SK-N-SH (cell line): ENCODE measurements around the gene SURF1. TPM values are rescaled to one million over a fixed set of nuclear protein-coding genes. Genes with fewer than 3 reads are reported as not detected.
A peak's percentile ranks its signal among the peaks of the same experiment; 100 is the strongest.

ENCODE experiments used
- CTCF ChIA-PET: fragments of 300-600, 350-600 bp; formaldehyde crosslinking; extraction: SDS; loops from one replicate; lab custom pipeline; 2021; lab: Yijun Ruan, JAX
- POLR2A ChIA-PET: fragments of 350-600 bp; sonication (Branson Sonifier 250); formaldehyde crosslinking; extraction: SDS; loops from one replicate; lab custom pipeline; 2020; ENCODE audit warnings: antibody characterized with exemption, inconsistent platforms; lab: Yijun Ruan, JAX
- DNase-seq: peaks from one replicate; pipeline ENCODE4 v3.0.0; 2012
- H2AFZ ChIP-seq: fragments of 200-600 bp; sonication (generic); 2 replicates; pipeline ENCODE4 v1.8.1; 2016; ENCODE audit warnings: antibody characterized with exemption, mild to moderate bottlenecking, low read depth
- H3F3A ChIP-seq: fragments of 200-600 bp; sonication (generic); replicated peaks from 2 replicates; pipeline ENCODE3; 2016; ENCODE audit warnings: antibody characterized with exemption, mild to moderate bottlenecking; ENCODE audit not compliant: insufficient read depth
- H3K27ac ChIP-seq, 2 experiments: fragments of 200-500 bp in 1 of 2; fragments of 200-600 bp in 1 of 2; sonication (Bioruptor generic) in 1 of 2; sonication (generic), shearing (Covaris generic) in 1 of 2; 2 replicates each; pipeline versions ENCODE4 v1.5.1 to v1.6.1; 2014 to 2016; ENCODE audit warnings: low read depth in 2 of 2, inconsistent platforms in 1 of 2, low read length in 1 of 2, mild to moderate bottlenecking in 1 of 2, mixed read lengths in 1 of 2
- H3K27me3 ChIP-seq: fragments of 200-600 bp; sonication (generic), shearing (Covaris generic); 2 replicates; pipeline ENCODE4 v1.6.1; 2016; ENCODE audit warnings: mixed run types; ENCODE audit not compliant: insufficient read depth
- H3K36me3 ChIP-seq, 2 experiments: fragments of 200-500 bp in 1 of 2; fragments of 200-600 bp in 1 of 2; sonication (Bioruptor generic) in 1 of 2; sonication (generic) in 1 of 2; replicated peaks in 1 of 2; 2 replicates each; pipeline versions ENCODE3 to v1.5.1; 2014 to 2016; ENCODE audit warnings: low read length in 1 of 2, mild to moderate bottlenecking in 1 of 2; ENCODE audit not compliant: insufficient read depth in 2 of 2, control insufficient read depth in 1 of 2
- H3K4me1 ChIP-seq, 2 experiments: fragments of 200-500 bp in 1 of 2; fragments of 200-600 bp in 1 of 2; sonication (Bioruptor generic) in 1 of 2; sonication (generic), shearing (Covaris generic) in 1 of 2; 2 replicates each; pipeline versions ENCODE4 v1.5.1 to v1.6.1; 2014 to 2016; ENCODE audit warnings: low read depth in 1 of 2, low read length in 1 of 2, mixed run types in 1 of 2; ENCODE audit not compliant: insufficient read depth in 2 of 2, control insufficient read depth in 1 of 2
- H3K4me2 ChIP-seq: fragments of 200-600 bp; sonication (generic), shearing (Covaris generic); 2 replicates; pipeline ENCODE4 v1.6.1; 2017; ENCODE audit warnings: mixed run types
- H3K4me3 ChIP-seq, 2 experiments: fragments of 200-500 bp in 1 of 2; fragments of 200-600 bp in 1 of 2; sonication (Bioruptor generic) in 1 of 2; sonication (generic), shearing (Covaris generic) in 1 of 2; 2 replicates each; pipeline versions ENCODE4 v1.5.1 to v1.8.1; 2014 to 2016; ENCODE audit warnings: low read depth in 2 of 2, inconsistent platforms in 1 of 2, low read length in 1 of 2, mild to moderate bottlenecking in 1 of 2, mixed read lengths in 1 of 2, moderate library complexity in 1 of 2
- H3K79me2 ChIP-seq: fragments of 200-600 bp; sonication (generic); 2 replicates; pipeline ENCODE4 v1.8.1; 2017; ENCODE audit warnings: mild to moderate bottlenecking; ENCODE audit not compliant: insufficient read depth
- H3K9ac ChIP-seq: fragments of 200-600 bp; sonication (generic); 2 replicates; pipeline ENCODE4 v1.6.1; 2017; ENCODE audit warnings: mixed run types
- H3K9me2 ChIP-seq: fragments of 200-600 bp; sonication (generic); 2 replicates; pipeline ENCODE4 v1.6.1; 2017; ENCODE audit warnings: mixed run types
- H3K9me3 ChIP-seq: fragments of 200-600 bp; sonication (generic); 2 replicates; pipeline ENCODE4 v1.6.1; 2017; ENCODE audit warnings: mixed run types, mild to moderate bottlenecking, moderate library complexity
- H4K20me1 ChIP-seq: fragments of 200-600 bp; sonication (generic); 2 replicates; pipeline ENCODE4 v1.6.1; 2017; ENCODE audit warnings: mild to moderate bottlenecking, mixed run types; ENCODE audit not compliant: insufficient read depth
- EP300 ChIP-seq, 2 experiments: IDR thresholded peaks; 2 replicates each; pipeline versions ENCODE4 v1.4.0 to v1.6.1; 2012; ENCODE audit warnings: borderline replicate concordance in 1 of 2, low read depth in 1 of 2, low read length in 1 of 2
- EZH2phosphoT487 ChIP-seq: fragments of 200-600 bp; sonication (generic); IDR thresholded peaks from 2 replicates; pipeline ENCODE4 v1.6.1; 2017; ENCODE audit warnings: low read depth, mixed run types, mild to moderate bottlenecking, antibody characterized with exemption, moderate library complexity, borderline replicate concordance
- FOSL2 ChIP-seq: IDR thresholded peaks from 2 replicates; pipeline ENCODE4 v1.4.0; 2012; ENCODE audit warnings: low read depth, mild to moderate bottlenecking, moderate library complexity, borderline replicate concordance
- FOXM1 ChIP-seq: IDR thresholded peaks from 2 replicates; pipeline ENCODE4 v1.4.0; 2012; ENCODE audit warnings: low read depth, mild to moderate bottlenecking
- GATA2 ChIP-seq: sonication (generic); formaldehyde crosslinking; IDR thresholded peaks from 2 replicates; pipeline ENCODE4 v1.5.0; 2020; ENCODE audit warnings: mild to moderate bottlenecking, missing genetic modification reagents
- JUND ChIP-seq: IDR thresholded peaks from 2 replicates; pipeline ENCODE4 v1.4.0; 2012
- MEF2A ChIP-seq: IDR thresholded peaks from 2 replicates; pipeline ENCODE4 v1.4.0; 2012; ENCODE audit warnings: low read depth, borderline replicate concordance
- MXI1 ChIP-seq: IDR thresholded peaks from 2 replicates; pipeline ENCODE4 v1.6.1; 2012; ENCODE audit warnings: mild to moderate bottlenecking, low read depth, low read length, improper control_type of control experiment
- NFIC ChIP-seq: IDR thresholded peaks from 2 replicates; pipeline ENCODE4 v1.4.0; 2012; ENCODE audit warnings: borderline replicate concordance
- NRF1 ChIP-seq: IDR thresholded peaks from 2 replicates; pipeline ENCODE4 v1.6.1; 2012; ENCODE audit warnings: low read depth, mild to moderate bottlenecking, low read length
- PBX3 ChIP-seq: IDR thresholded peaks from 2 replicates; pipeline ENCODE4; 2012
- RAD21 ChIP-seq: IDR thresholded peaks from 2 replicates; pipeline ENCODE4 v1.6.1; 2012; ENCODE audit warnings: mild to moderate bottlenecking, low read length
- RCOR1 ChIP-seq: fragments of 150-350 bp; IDR thresholded peaks from 2 replicates; pipeline ENCODE4 v1.6.1; 2017; ENCODE audit warnings: antibody characterized with exemption, low read length
- SIN3A ChIP-seq: IDR thresholded peaks from 2 replicates; pipeline ENCODE4 v1.6.1; 2012; ENCODE audit warnings: low read depth, mild to moderate bottlenecking, low read length, moderate library complexity, borderline replicate concordance
- TAF1 ChIP-seq: IDR thresholded peaks from 2 replicates; pipeline ENCODE4 v1.6.1; 2012; ENCODE audit warnings: low read depth, mild to moderate bottlenecking, low read length, moderate library complexity, borderline replicate concordance
- TCF12 ChIP-seq: IDR thresholded peaks from 2 replicates; pipeline ENCODE4 v1.4.0; 2012
- ZBTB33 ChIP-seq: IDR thresholded peaks from 2 replicates; pipeline ENCODE4 v1.4.0; 2012; ENCODE audit warnings: low read depth, borderline replicate concordance
- WGBS: methylation state at CpG from one replicate; pipeline ENCODE4 v1.1.6; 2017; ENCODE audit warnings: low lambda C conversion rate; 5-methylcytosine and 5-hydroxymethylcytosine counted together
- polyA plus RNA-seq, 3 experiments: library from polyadenylated mRNA; depleted of rRNA; stranded (reverse); fragments of >200 nt; gene quantifications; 2 replicates each; pipeline ENCODE4 v1.2.3, GENCODE V29; 2012
- TF ChIP-seq, protein P1 (sequence below): IDR thresholded peaks from 2 replicates; pipeline ENCODE4 v1.6.1; 2012; ENCODE audit warnings: mild to moderate bottlenecking, low read depth, low read length, moderate library complexity

The SURF1 gene
- polyA plus RNA-seq, 1 of the 3 experiments (the other 2 are of a cell fraction) = 103 TPM

DNA sequence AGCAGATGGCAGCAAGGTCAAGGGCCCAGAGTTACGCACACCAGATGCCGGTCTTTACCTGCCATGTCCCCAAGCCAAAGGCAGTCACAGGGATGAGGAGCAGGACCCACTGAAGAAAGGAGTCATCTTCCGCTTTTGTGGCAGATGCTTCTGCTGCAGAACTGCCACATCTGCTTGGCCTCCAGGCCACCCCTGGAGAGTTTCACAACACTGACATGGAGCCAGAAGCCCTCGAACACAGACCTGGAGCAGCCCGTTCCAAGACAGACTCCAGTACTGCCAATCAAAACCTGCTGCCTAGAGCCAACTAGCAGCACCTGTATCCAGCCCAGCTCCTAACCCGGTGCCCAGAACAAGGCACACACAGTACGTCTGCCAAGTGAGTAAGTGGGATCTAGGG lies 1.5 kb downstream of the SURF1 start:
- Histone ChIP-seq H3K4me1 (peaks cover 16 to 41% of the 10 kb centered on the region in 2 experiments; a peak in 3 of 4 replicates), H3K36me3 (peaks cover 25 to 57% of the 10 kb centered on the region in 2 experiments), H3K27ac (no peak overlapping the region), H3F3A (peaks cover 41% of the 10 kb centered on the region), H3K9me3 (no peaks in the 10 kb centered on the region), H2AFZ (no peak overlapping the region), H3K27me3 (no peaks in the 10 kb centered on the region), H4K20me1 (peaks cover 28% of the 10 kb centered on the region), H3K9ac (no peak overlapping the region), H3K9me2 (no peaks in the 10 kb centered on the region), H3K4me2 (peak overlapping the region; percentile 93), H3K79me2 (peaks cover 55% of the 10 kb centered on the region), H3K4me3 (no peak overlapping the region; a peak in 1 of 4 replicates)
- TF ChIP-seq MEF2A (no peak), RCOR1 (no peak), ZBTB33 (no peak), GATA2 (CRISPR knock-in tag) (no peak), EZH2phosphoT487 (no peak), JUND (no peak), FOXM1 (no peak), PBX3 (no peak), FOSL2 (no peak)
- WGBS = 92% methylated on average over 5 of the region's 7 CpGs
- POLR2A ChIA-PET = interaction anchor here (0.6 to 1.0 kb wide), 2 partner anchors 9 to 21 kb away, joined by 3 to 4 read pairs; no protein-coding TSS in a partner anchor
- DNase-seq = no peak
- CTCF ChIA-PET = interaction anchor here (1.2 to 1.7 kb wide), 2 partner anchors 9 to 25 kb away, joined by 3 to 5 read pairs; no protein-coding TSS in a partner anchor

- H3K4me3 ChIP-seq = no peak overlapping the region
- 73% methylated on average over 5 of the region's 5 CpGs for WGBS
- no peak overlapping the region for H3K4me2 ChIP-seq
- peaks cover 45% of the 10 kb centered on the region for H3F3A ChIP-seq
- H3K9ac ChIP-seq = no peak overlapping the region
- peaks cover 20 to 41% of the 10 kb centered on the region in 2 experiments; a peak in 3 of 4 replicates for H3K4me1 ChIP-seq
- ChIA-PET POLR2A (interaction anchor here (0.7 to 1.1 kb wide), 2 partner anchors 10 to 18 kb away, joined by 3 to 4 read pairs; no protein-coding TSS in a partner anchor), CTCF (interaction anchor here (1.2 to 1.4 kb wide), 4 partner anchors 11 to 209 kb away, joined by 3 to 4 read pairs (median 3); no protein-coding TSS in a partner anchor)
- DNase-seq = no peak
- peaks cover 64% of the 10 kb centered on the region for H3K79me2 ChIP-seq
- no peak overlapping the region for H2AFZ ChIP-seq
- H3K9me3 ChIP-seq = no peaks in the 10 kb centered on the region
- H3K9me2 ChIP-seq = no peaks in the 10 kb centered on the region
- H4K20me1 ChIP-seq = peaks cover 34% of the 10 kb centered on the region
- H3K27ac ChIP-seq = no peak overlapping the region; a peak in 1 of 4 replicates
- H3K27me3 ChIP-seq = no peaks in the 10 kb centered on the region
- peaks cover 36 to 57% of the 10 kb centered on the region in 2 experiments for H3K36me3 ChIP-seq
- no peak for TF ChIP-seq JUND
- TF ChIP-seq SIN3A = no peak
- TF ChIP-seq MXI1 = no peak
- TF ChIP-seq RCOR1 = no peak
- TF ChIP-seq PBX3 = no peak
- TF ChIP-seq RAD21 = no peak
- no peak for TF ChIP-seq TAF1
- no peak for TF ChIP-seq GATA2 (CRISPR knock-in tag)
- TF ChIP-seq, protein P1, sequence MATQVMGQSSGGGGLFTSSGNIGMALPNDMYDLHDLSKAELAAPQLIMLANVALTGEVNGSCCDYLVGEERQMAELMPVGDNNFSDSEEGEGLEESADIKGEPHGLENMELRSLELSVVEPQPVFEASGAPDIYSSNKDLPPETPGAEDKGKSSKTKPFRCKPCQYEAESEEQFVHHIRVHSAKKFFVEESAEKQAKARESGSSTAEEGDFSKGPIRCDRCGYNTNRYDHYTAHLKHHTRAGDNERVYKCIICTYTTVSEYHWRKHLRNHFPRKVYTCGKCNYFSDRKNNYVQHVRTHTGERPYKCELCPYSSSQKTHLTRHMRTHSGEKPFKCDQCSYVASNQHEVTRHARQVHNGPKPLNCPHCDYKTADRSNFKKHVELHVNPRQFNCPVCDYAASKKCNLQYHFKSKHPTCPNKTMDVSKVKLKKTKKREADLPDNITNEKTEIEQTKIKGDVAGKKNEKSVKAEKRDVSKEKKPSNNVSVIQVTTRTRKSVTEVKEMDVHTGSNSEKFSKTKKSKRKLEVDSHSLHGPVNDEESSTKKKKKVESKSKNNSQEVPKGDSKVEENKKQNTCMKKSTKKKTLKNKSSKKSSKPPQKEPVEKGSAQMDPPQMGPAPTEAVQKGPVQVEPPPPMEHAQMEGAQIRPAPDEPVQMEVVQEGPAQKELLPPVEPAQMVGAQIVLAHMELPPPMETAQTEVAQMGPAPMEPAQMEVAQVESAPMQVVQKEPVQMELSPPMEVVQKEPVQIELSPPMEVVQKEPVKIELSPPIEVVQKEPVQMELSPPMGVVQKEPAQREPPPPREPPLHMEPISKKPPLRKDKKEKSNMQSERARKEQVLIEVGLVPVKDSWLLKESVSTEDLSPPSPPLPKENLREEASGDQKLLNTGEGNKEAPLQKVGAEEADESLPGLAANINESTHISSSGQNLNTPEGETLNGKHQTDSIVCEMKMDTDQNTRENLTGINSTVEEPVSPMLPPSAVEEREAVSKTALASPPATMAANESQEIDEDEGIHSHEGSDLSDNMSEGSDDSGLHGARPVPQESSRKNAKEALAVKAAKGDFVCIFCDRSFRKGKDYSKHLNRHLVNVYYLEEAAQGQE = no peak
- no peak for TF ChIP-seq NRF1
- TF ChIP-seq FOSL2 = no peak
- no peak for TF ChIP-seq TCF12
- no peak for TF ChIP-seq FOXM1
- TF ChIP-seq NFIC = no peak
- no peak for TF ChIP-seq EP300 (IDR thresholded peaks at IDR 0.05; ENCODE audit: borderline replicate concordance in 1 of 2, low read depth in 1 of 2, low read length in 1 of 2)
These were observed 2.7 kb downstream of the SURF1 start for GRCh38 chr9:133353548-133353947.
